Mesothelial cell of epicardium (in vitro differentiated cells): ENCODE data around the gene TCERG1L. TPM values are rescaled to one million over a fixed set of nuclear protein-coding genes. Genes with fewer than 3 reads are reported as not detected.

Experiments
- DNase-seq, 2 experiments: peaks; one replicate each; pipeline ENCODE4 v3.0.0; 2021; ENCODE audit warnings: low spot score in 2 of 2; ENCODE audit not compliant: unreplicated experiment in 2 of 2
- H3K27ac Mint-ChIP-seq: 2 replicates; pipeline ENCODE4 v1.8.0; 2021; ENCODE audit warnings: mixed read lengths
- H3K27me3 Mint-ChIP-seq: 2 replicates; pipeline ENCODE4 v1.8.0; 2021; ENCODE audit warnings: low read depth, mixed read lengths
- H3K36me3 Mint-ChIP-seq: 2 replicates; pipeline ENCODE4 v1.8.0; 2021; ENCODE audit warnings: mixed read lengths
- H3K4me1 Mint-ChIP-seq: 2 replicates; pipeline ENCODE4 v1.8.0; 2021; ENCODE audit warnings: mixed read lengths
- H3K4me3 Mint-ChIP-seq: 2 replicates; pipeline ENCODE4 v1.8.0; 2021; ENCODE audit warnings: mild to moderate bottlenecking, moderate library complexity, mixed read lengths
- H3K9me3 Mint-ChIP-seq: 2 replicates; pipeline ENCODE4 v1.8.0; 2021; ENCODE audit warnings: mixed read lengths
- CTCF ChIP-seq: fragments of 200-600 bp; sonication (generic); IDR thresholded peaks from one replicate; pipeline ENCODE4 v1.5.0; 2021; ENCODE audit warnings: antibody characterized with exemption; ENCODE audit not compliant: unreplicated experiment
- total RNA-seq: library from RNA; stranded (reverse); gene quantifications from 3 replicates; pipeline ENCODE4 v1.2.1, GENCODE V29; 2021

The TCERG1L gene
- total RNA-seq, 1 donor from 2014 or later, result 0.63 TPM

- no peak for TF ChIP-seq CTCF
- Mint-ChIP-seq H3K4me1 (no peaks in the 10 kb centered on the region), H3K27ac (no peak overlapping the region), H3K9me3 (peaks cover 8% of the 10 kb centered on the region), H3K27me3 (peaks cover 7% of the 10 kb centered on the region), H3K36me3 (no peaks in the 10 kb centered on the region), H3K4me3 (no peak overlapping the region)
- no peak for DNase-seq
Measured at GRCh38 chr10:131063311-131063710, 248.2 kb downstream of the TCERG1L start.

GRCh38 chr10:131062621-131063260 is 248.8 kb downstream of the TCERG1L start:
- no peak overlapping the region for H3K4me3 Mint-ChIP-seq
- no peak for DNase-seq
- no peak overlapping the region for H3K27ac Mint-ChIP-seq
- peaks cover 7% of the 10 kb centered on the region for H3K27me3 Mint-ChIP-seq
- peaks cover 14% of the 10 kb centered on the region for H3K9me3 Mint-ChIP-seq
- H3K4me1 Mint-ChIP-seq, result no peaks in the 10 kb centered on the region
- TF ChIP-seq CTCF, result no peak
- H3K36me3 Mint-ChIP-seq, result no peaks in the 10 kb centered on the region

DNA sequence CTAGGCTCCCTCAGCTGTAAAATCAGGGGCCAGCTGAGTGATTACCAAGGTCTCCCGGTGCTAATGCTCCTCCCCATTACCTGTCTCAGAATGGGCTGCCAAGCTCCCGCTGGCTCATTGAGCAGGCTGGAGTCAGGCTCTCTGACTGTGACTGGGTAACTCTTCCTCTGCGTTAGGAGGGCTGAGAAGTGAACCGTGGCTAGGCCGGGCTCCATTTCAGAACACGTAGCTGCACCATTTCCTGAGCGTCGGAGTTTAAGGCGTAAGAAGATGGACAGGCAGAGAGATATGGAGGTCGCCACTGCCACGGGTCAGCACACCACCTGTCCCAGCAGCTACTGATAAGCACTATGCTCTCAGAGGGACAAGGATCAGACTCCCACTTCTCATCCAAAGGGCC is 250.3 kb downstream of the TCERG1L start:
- no peak for TF ChIP-seq CTCF
- Mint-ChIP-seq H3K4me3 (no peak overlapping the region), H3K27ac (no peak overlapping the region), H3K36me3 (no peaks in the 10 kb centered on the region), H3K9me3 (peaks cover 14% of the 10 kb centered on the region), H3K4me1 (no peaks in the 10 kb centered on the region), H3K27me3 (peaks cover 5% of the 10 kb centered on the region)
- DNase-seq, result no peak

- no peak for TF ChIP-seq CTCF
- no peaks in the 10 kb centered on the region for H3K36me3 Mint-ChIP-seq
- no peak for DNase-seq
- no peak overlapping the region for H3K27ac Mint-ChIP-seq
- peaks cover 2% of the 10 kb centered on the region for H3K27me3 Mint-ChIP-seq
- peaks cover 14% of the 10 kb centered on the region for H3K9me3 Mint-ChIP-seq
- no peak overlapping the region for H3K4me3 Mint-ChIP-seq
- no peaks in the 10 kb centered on the region for H3K4me1 Mint-ChIP-seq
Measured at GRCh38 chr10:131059881-131060280, 251.6 kb downstream of the TCERG1L start.

- Mint-ChIP-seq H3K27ac (no peak overlapping the region), H3K4me1 (no peaks in the 10 kb centered on the region), H3K36me3 (no peaks in the 10 kb centered on the region), H3K27me3 (peaks cover 2% of the 10 kb centered on the region), H3K4me3 (no peak overlapping the region), H3K9me3 (peaks cover 14% of the 10 kb centered on the region)
- TF ChIP-seq CTCF, result no peak
- no peak for DNase-seq
Measured at GRCh38 chr10:131058799-131059198, 252.7 kb downstream of the TCERG1L start.

GRCh38 chr10:131056781-131057180 is 254.7 kb downstream of the TCERG1L start:
- no peak for TF ChIP-seq CTCF
- no peak for DNase-seq
- peaks cover 3% of the 10 kb centered on the region for H3K27me3 Mint-ChIP-seq
- H3K4me1 Mint-ChIP-seq, result no peaks in the 10 kb centered on the region
- no peaks in the 10 kb centered on the region for H3K36me3 Mint-ChIP-seq
- H3K27ac Mint-ChIP-seq, result no peak overlapping the region
- no peak overlapping the region for H3K4me3 Mint-ChIP-seq
- H3K9me3 Mint-ChIP-seq, result peaks cover 14% of the 10 kb centered on the region
